GM23338 (cell line): ENCODE results near the gene SNX5. TPM values are rescaled to one million over a fixed set of nuclear protein-coding genes. Genes with fewer than 3 reads are reported as not detected.

Experiments used
- ATAC-seq: fragments of 200-7000 bp; cut with Tn5 transposase; 3 replicates; pipeline ENCODE4 v1.9.1; 2020
- DNase-seq: peaks from one replicate; pipeline ENCODE4 v3.0.0-alpha.2; 2015; ENCODE audit warnings: low spot score
- H2AFZ ChIP-seq: fragments of 200-600 bp; sonication (generic); 2 replicates; pipeline ENCODE4 v1.8.0; 2016; ENCODE audit warnings: antibody characterized with exemption, mild to moderate bottlenecking, moderate library complexity
- H3F3A ChIP-seq: fragments of 200-600 bp; sonication (generic); replicated peaks from 2 replicates; pipeline ENCODE4 v1.8.0; 2017; ENCODE audit warnings: antibody characterized with exemption, mixed run types, low read depth
- H3K27ac ChIP-seq: fragments of 200-600 bp; sonication (generic); 2 replicates; pipeline ENCODE4 v1.6.1; 2016; ENCODE audit warnings: low read depth
- H3K27me3 ChIP-seq: fragments of 200-600 bp; sonication (generic); 2 replicates; pipeline ENCODE4 v1.8.0; 2016; ENCODE audit warnings: mild to moderate bottlenecking, mixed run types, moderate library complexity; ENCODE audit not compliant: insufficient read depth
- H3K36me3 ChIP-seq: fragments of 200-600 bp; sonication (generic); 2 replicates; pipeline ENCODE4 v1.8.0; 2016; ENCODE audit warnings: mild to moderate bottlenecking; ENCODE audit not compliant: insufficient read depth
- H3K4me1 ChIP-seq: fragments of 200-600 bp; sonication (generic); 2 replicates; pipeline ENCODE4 v1.8.0; 2016; ENCODE audit warnings: mild to moderate bottlenecking, moderate library complexity; ENCODE audit not compliant: insufficient read depth
- H3K4me2 ChIP-seq: fragments of 200-600 bp; sonication (generic); 2 replicates; pipeline ENCODE4 v1.7.1; 2017; ENCODE audit warnings: mixed run types
- H3K4me3 ChIP-seq: fragments of 200-600 bp; sonication (generic); 2 replicates; pipeline ENCODE4 v1.6.1; 2016; ENCODE audit warnings: mixed run types
- H3K79me2 ChIP-seq: fragments of 200-600 bp; sonication (generic); replicated peaks from 2 replicates; pipeline ENCODE4 v1.8.0; 2017; ENCODE audit warnings: mild to moderate bottlenecking; ENCODE audit not compliant: insufficient read depth
- H3K9me2 ChIP-seq: fragments of 200-600 bp; sonication (generic); 2 replicates; pipeline ENCODE4 v1.8.0; 2017; ENCODE audit not compliant: insufficient read depth
- H4K20me1 ChIP-seq: fragments of 200-600 bp; sonication (generic); replicated peaks from 2 replicates; pipeline ENCODE4 v1.8.0; 2017; ENCODE audit warnings: mild to moderate bottlenecking; ENCODE audit not compliant: insufficient read depth
- H3K27ac Mint-ChIP-seq: 2 replicates; pipeline ENCODE4 v1.8.0; 2020; ENCODE audit warnings: inconsistent platforms, mild to moderate bottlenecking, moderate library complexity, mixed read lengths
- H3K27me3 Mint-ChIP-seq: 3 replicates; pipeline ENCODE4 v1.8.0; 2022; ENCODE audit warnings: low read depth, mild to moderate bottlenecking, moderate library complexity, mixed read lengths, inconsistent platforms; ENCODE audit not compliant: insufficient read depth, poor library complexity
- H3K36me3 Mint-ChIP-seq: 3 replicates; pipeline ENCODE4 v1.8.0; 2021; ENCODE audit warnings: low read depth, mild to moderate bottlenecking, inconsistent platforms, moderate library complexity, mixed read lengths
- H3K4me1 Mint-ChIP-seq: 3 replicates; pipeline ENCODE4 v1.8.0; 2020; ENCODE audit warnings: mild to moderate bottlenecking, inconsistent platforms, mixed read lengths
- H3K4me3 Mint-ChIP-seq: 3 replicates; pipeline ENCODE4 v1.8.0; 2021; ENCODE audit warnings: moderate library complexity, mild to moderate bottlenecking, inconsistent platforms, mixed read lengths
- H3K9me3 Mint-ChIP-seq: 3 replicates; pipeline ENCODE4 v1.8.0; 2020; ENCODE audit warnings: moderate library complexity, mild to moderate bottlenecking, inconsistent platforms, mixed read lengths
- CREB1 ChIP-seq: fragments of 250-450 bp; sonication (Bioruptor Pico); IDR thresholded peaks from 2 replicates; pipeline ENCODE4 v1.5.0; 2020; ENCODE audit warnings: low read depth, mild to moderate bottlenecking, moderate library complexity
- CTCF ChIP-seq, 2 experiments: fragments of 200-600 bp in 1 of 2; sonication (generic) in 1 of 2; conservative IDR thresholded peaks; 2 replicates each; pipeline versions ENCODE4 v1.5.1 to v1.6.1; 2016 to 2017; ENCODE audit warnings: antibody characterized with exemption in 2 of 2, low read depth in 2 of 2, mild to moderate bottlenecking in 2 of 2, moderate library complexity in 1 of 2
- ETS1 ChIP-seq: IDR thresholded peaks from 2 replicates; pipeline ENCODE4 v1.6.1; 2016; ENCODE audit warnings: antibody characterized with exemption
- EZH2 ChIP-seq: fragments of 200-600 bp; sonication (generic); IDR thresholded peaks from one replicate; pipeline ENCODE4 v1.8.0; 2017; ENCODE audit warnings: antibody characterized with exemption, mild to moderate bottlenecking, low read depth; ENCODE audit not compliant: unreplicated experiment
- EZH2phosphoT487 ChIP-seq: fragments of 200-600 bp; sonication (generic); IDR thresholded peaks from one replicate; pipeline ENCODE4 v1.8.1; 2018; ENCODE audit warnings: antibody characterized with exemption; ENCODE audit not compliant: unreplicated experiment
- JUNB ChIP-seq: IDR thresholded peaks from one replicate; pipeline ENCODE4 v1.6.1; 2016; ENCODE audit warnings: antibody characterized with exemption; ENCODE audit not compliant: unreplicated experiment
- NANOG ChIP-seq: IDR thresholded peaks from 2 replicates; pipeline ENCODE4 v1.6.1; 2016; ENCODE audit warnings: antibody characterized with exemption, borderline replicate concordance
- POLR2AphosphoS5 ChIP-seq: IDR thresholded peaks from 2 replicates; pipeline ENCODE4 v1.6.1; 2016; ENCODE audit warnings: antibody characterized with exemption, low read depth
- REST ChIP-seq: IDR thresholded peaks from one replicate; pipeline ENCODE4 v1.6.1; 2018; ENCODE audit warnings: antibody characterized with exemption; ENCODE audit not compliant: unreplicated experiment
- STAT1 ChIP-seq: IDR thresholded peaks from one replicate; pipeline ENCODE4 v1.6.1; 2016; ENCODE audit warnings: antibody characterized with exemption; ENCODE audit not compliant: unreplicated experiment
- ZNF114 ChIP-seq: fragments of 250-450 bp; sonication (Bioruptor Pico); IDR thresholded peaks from 2 replicates; pipeline ENCODE4 v1.5.0; 2020; ENCODE audit warnings: mild to moderate bottlenecking, moderate library complexity
- ZNF331 ChIP-seq: fragments of 250-450 bp; sonication (Bioruptor Pico); IDR thresholded peaks from 2 replicates; pipeline ENCODE4 v1.5.0; 2020; ENCODE audit warnings: low read depth, mild to moderate bottlenecking, moderate library complexity
- ZNF462 ChIP-seq: fragments of 250-450 bp; sonication (Bioruptor Pico); IDR thresholded peaks from 2 replicates; pipeline ENCODE4 v1.5.0; 2020; ENCODE audit warnings: mild to moderate bottlenecking, moderate library complexity
- polyA plus RNA-seq: library from polyadenylated mRNA; unstranded; fragments of >200 nt; fragmentation: Nextera tagmentation; extraction: Ambion mirVana; gene quantifications from 2 replicates; pipeline ENCODE4 v1.2.1, GENCODE V29; 2016
- total RNA-seq: library from RNA; depleted of rRNA; stranded (reverse); fragments of >200 nt; shearing (Covaris generic); gene quantifications from 2 replicates; pipeline ENCODE4 v1.2.3, GENCODE V29; 2014

Gene SNX5
- total and polyA plus RNA-seq, 2 experiments from 2014 or later, result 167 to 287 TPM

- no peak overlapping the region for H3K4me3 ChIP-seq
- no peaks in the 10 kb centered on the region for H3K27me3 ChIP-seq
- Mint-ChIP-seq H3K4me1 (peaks cover 5% of the 10 kb centered on the region; the same call in 2 of the 3 replicates), H3K9me3 (no peaks in the 10 kb centered on the region; the same call in 2 of the 3 replicates), H3K27ac (no peak overlapping the region), H3K4me3 (no peak overlapping the region), H3K27me3 (no peaks in the 10 kb centered on the region), H3K36me3 (no peaks in the 10 kb centered on the region)
- H2AFZ ChIP-seq, result no peak overlapping the region; the same call in 1 of the 2 replicates
- no peaks in the 10 kb centered on the region for H3K4me1 ChIP-seq
- H4K20me1 ChIP-seq, result no peaks in the 10 kb centered on the region
- H3K4me2 ChIP-seq, result no peak overlapping the region
- no peak for DNase-seq
- no peak for ATAC-seq
- no peaks in the 10 kb centered on the region for H3K36me3 ChIP-seq
- H3K27ac ChIP-seq, result no peak overlapping the region
- H3F3A ChIP-seq, result no peaks in the 10 kb centered on the region
- TF ChIP-seq STAT1 (no peak), ZNF114 (no peak), EZH2 (no peak), REST (no peak), CREB1 (CRISPR knock-in tag) (no peak), POLR2AphosphoS5 (no peak), EZH2phosphoT487 (no peak), CTCF (conservative IDR thresholded peaks at IDR 0.05; ENCODE audit: low read depth in 2 of 2) (no peak), NANOG (no peak), ETS1 (no peak), ZNF462 (CRISPR knock-in tag) (no peak), ZNF331 (CRISPR knock-in tag) (no peak), JUNB (no peak)
- H3K9me2 ChIP-seq, result no peaks in the 10 kb centered on the region
- no peaks in the 10 kb centered on the region for H3K79me2 ChIP-seq
These were observed 56.7 kb downstream of the SNX5 start for GRCh38 chr20:17911927-17912326.
